GM21390 (cell line): ENCODE data around the gene RASIP1.
"Not testable (repeated sequence)": the region's sequence is repeated elsewhere in the genome, so short reads cannot be mapped to it uniquely, and the experiment has no call there.

Experiments used
- ATAC-seq: cut with Tn5 transposase; IDR thresholded peaks from one replicate; pipeline ENCODE4 v1.9.1; 2021; ENCODE audit not compliant: unreplicated experiment

The RASIP1 gene

GRCh38 chr19:48713041-48713863, 27.2 kb downstream of the RASIP1 start:
- no peak for ATAC-seq

- no peak for ATAC-seq
Measured at GRCh38 chr19:48711106-48711662, 29.2 kb downstream of the RASIP1 start.

- no peak for ATAC-seq
Measured at GRCh38 chr19:48708471-48708870, 31.9 kb downstream of the RASIP1 start.

GRCh38 chr19:48705431-48705830, 35.0 kb downstream of the RASIP1 start:
- ATAC-seq = no peak

GRCh38 chr19:48703316-48703715, 37.1 kb downstream of the RASIP1 start:
- ATAC-seq = no peak

GRCh38 chr19:48702701-48703100, 37.7 kb downstream of the RASIP1 start:
- no peak for ATAC-seq

GRCh38 chr19:48698046-48698445, 42.4 kb downstream of the RASIP1 start:
- no peak for ATAC-seq

GRCh38 chr19:48696353-48697010, 43.9 kb downstream of the RASIP1 start:
- no peak for ATAC-seq

GRCh38 chr19:48695743-48696352, 44.6 kb downstream of the RASIP1 start, which contains the start of gene FUT2:
Gene FUT2, plus strand, starts transcription at chr19:48695971. Its CDS starts 6,986 bp downstream, at chr19:48702957.
- ATAC-seq = no peak

- not testable (repeated sequence) for ATAC-seq
Measured at GRCh38 chr19:48693629-48694028, 46.8 kb downstream of the RASIP1 start.

GRCh38 chr19:48689449-48689848, 51.0 kb downstream of the RASIP1 start:
- no peak for ATAC-seq

- no peak for ATAC-seq
Measured at GRCh38 chr19:48687776-48688175, 52.6 kb downstream of the RASIP1 start.

- not testable (repeated sequence) for ATAC-seq
Measured at GRCh38 chr19:48686637-48687036, 53.8 kb downstream of the RASIP1 start.

- ATAC-seq = no peak
Measured at GRCh38 chr19:48686088-48686487, 54.3 kb downstream of the RASIP1 start.

- no peak for ATAC-seq
Measured at GRCh38 chr19:48685583-48685982, 54.8 kb downstream of the RASIP1 start.

GRCh38 chr19:48683349-48683748, 57.1 kb downstream of the RASIP1 start:
- no peak for ATAC-seq

GRCh38 chr19:48681127-48681470, 59.3 kb downstream of the RASIP1 start:
- no peak for ATAC-seq

GRCh38 chr19:48680436-48681126, 59.8 kb downstream of the RASIP1 start:
- ATAC-seq = no peak

GRCh38 chr19:48680006-48680405, 60.4 kb downstream of the RASIP1 start:
- ATAC-seq = not testable (repeated sequence)

- no peak for ATAC-seq
Measured at GRCh38 chr19:48678201-48678600, 62.2 kb downstream of the RASIP1 start.

GRCh38 chr19:48676887-48677286, 63.5 kb downstream of the RASIP1 start:
- ATAC-seq = no peak
